ENCODE measurements around the gene FBH1. TPM values are rescaled to one million over a fixed set of nuclear protein-coding genes. Genes with fewer than 3 reads are reported as not detected.

The FBH1 gene
- total and polyA plus RNA-seq, 9 of the 15 experiments (the other 6 are each of a cell fraction or from before 2014, with no cell fraction given) = 13.4 to 108 (median 77.8) TPM

DNA sequence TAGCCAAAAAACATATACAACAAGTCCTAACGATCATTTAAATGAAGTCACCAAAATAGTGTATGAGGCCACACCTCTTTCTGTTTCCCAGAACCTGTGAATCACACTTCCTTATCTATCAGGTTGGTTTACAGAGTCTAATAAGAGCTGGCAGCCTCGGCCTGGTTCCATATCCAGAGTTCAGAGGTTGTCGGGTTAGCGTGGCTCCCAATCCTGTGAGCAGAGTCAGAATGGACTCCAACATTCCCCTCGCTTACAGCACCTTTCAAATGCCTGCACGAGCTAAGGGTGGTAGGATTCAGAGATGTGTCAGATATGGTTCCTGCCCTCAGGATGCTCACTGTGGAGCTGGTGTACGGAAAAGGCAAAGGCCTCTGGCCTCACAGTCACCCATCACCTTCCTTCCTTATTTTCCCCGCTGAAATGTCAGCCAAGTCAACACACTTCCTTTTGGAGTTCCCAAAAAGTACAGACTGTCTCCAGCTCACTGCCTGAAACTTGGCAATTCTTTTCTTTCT lies 81.3 kb downstream of the FBH1 start (continued):
- TF ChIP-seq, protein P1, sequence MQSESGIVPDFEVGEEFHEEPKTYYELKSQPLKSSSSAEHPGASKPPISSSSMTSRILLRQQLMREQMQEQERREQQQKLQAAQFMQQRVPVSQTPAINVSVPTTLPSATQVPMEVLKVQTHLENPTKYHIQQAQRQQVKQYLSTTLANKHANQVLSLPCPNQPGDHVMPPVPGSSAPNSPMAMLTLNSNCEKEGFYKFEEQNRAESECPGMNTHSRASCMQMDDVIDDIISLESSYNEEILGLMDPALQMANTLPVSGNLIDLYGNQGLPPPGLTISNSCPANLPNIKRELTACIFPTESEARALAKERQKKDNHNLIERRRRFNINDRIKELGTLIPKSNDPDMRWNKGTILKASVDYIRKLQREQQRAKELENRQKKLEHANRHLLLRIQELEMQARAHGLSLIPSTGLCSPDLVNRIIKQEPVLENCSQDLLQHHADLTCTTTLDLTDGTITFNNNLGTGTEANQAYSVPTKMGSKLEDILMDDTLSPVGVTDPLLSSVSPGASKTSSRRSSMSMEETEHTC (IDR thresholded peaks at IDR 0.05) = no peak
- TF ChIP-seq ZNF239 (CRISPR knock-in tag; IDR thresholded peaks at IDR 0.05) (no peak), JUN (IDR thresholded peaks at IDR 0.05; ENCODE audit: borderline replicate concordance, low read depth, low read length) (peak; percentile 44; the same call in 1 of the 2 replicates), JUN (CRISPR knock-in tag; IDR thresholded peaks at IDR 0.05; ENCODE audit: borderline replicate concordance) (0 out of 2 replicates have a peak, but pooled peaks have one; percentile 38), TRIM24 (IDR thresholded peaks at IDR 0.05) (peak; percentile 58 to 76; a peak in 3 of 4 replicates), NR2C1 (IDR thresholded peaks at IDR 0.05) (peak; percentile 84), NR2C1 (tag; IDR thresholded peaks at IDR 0.05) (peak; percentile 88), CHD1 (IDR thresholded peaks at IDR 0.05; ENCODE audit: low read length) (no peak), NR2F6 (CRISPR knock-in tag; IDR thresholded peaks at IDR 0.05) (no peak)
- TF ChIP-seq, protein P2, sequence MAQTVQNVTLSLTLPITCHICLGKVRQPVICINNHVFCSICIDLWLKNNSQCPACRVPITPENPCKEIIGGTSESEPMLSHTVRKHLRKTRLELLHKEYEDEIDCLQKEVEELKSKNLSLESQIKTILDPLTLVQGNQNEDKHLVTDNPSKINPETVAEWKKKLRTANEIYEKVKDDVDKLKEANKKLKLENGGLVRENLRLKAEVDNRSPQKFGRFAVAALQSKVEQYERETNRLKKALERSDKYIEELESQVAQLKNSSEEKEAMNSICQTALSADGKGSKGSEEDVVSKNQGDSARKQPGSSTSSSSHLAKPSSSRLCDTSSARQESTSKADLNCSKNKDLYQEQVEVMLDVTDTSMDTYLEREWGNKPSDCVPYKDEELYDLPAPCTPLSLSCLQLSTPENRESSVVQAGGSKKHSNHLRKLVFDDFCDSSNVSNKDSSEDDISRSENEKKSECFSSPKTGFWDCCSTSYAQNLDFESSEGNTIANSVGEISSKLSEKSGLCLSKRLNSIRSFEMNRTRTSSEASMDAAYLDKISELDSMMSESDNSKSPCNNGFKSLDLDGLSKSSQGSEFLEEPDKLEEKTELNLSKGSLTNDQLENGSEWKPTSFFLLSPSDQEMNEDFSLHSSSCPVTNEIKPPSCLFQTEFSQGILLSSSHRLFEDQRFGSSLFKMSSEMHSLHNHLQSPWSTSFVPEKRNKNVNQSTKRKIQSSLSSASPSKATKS (CRISPR knock-in tag; IDR thresholded peaks at IDR 0.05) = no peak
- TF ChIP-seq, protein P3, sequence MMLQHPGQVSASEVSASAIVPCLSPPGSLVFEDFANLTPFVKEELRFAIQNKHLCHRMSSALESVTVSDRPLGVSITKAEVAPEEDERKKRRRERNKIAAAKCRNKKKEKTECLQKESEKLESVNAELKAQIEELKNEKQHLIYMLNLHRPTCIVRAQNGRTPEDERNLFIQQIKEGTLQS (IDR thresholded peaks at IDR 0.05) = peak; percentile 63
- TF ChIP-seq, protein P3 (CRISPR knock-in tag; conservative IDR thresholded peaks at IDR 0.05) = no peak
- TF ChIP-seq, protein P4, sequence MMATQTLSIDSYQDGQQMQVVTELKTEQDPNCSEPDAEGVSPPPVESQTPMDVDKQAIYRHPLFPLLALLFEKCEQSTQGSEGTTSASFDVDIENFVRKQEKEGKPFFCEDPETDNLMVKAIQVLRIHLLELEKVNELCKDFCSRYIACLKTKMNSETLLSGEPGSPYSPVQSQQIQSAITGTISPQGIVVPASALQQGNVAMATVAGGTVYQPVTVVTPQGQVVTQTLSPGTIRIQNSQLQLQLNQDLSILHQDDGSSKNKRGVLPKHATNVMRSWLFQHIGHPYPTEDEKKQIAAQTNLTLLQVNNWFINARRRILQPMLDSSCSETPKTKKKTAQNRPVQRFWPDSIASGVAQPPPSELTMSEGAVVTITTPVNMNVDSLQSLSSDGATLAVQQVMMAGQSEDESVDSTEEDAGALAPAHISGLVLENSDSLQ (IDR thresholded peaks at IDR 0.05) = 0 out of 2 replicates have a peak, but pooled peaks have one; percentile 30

Measured in K562 (cell line).